B cell (primary cell): ENCODE results near the gene HSFX4.

Experiments
- EZH2 ChIP-seq: IDR thresholded peaks from 2 replicates; pipeline ENCODE4 v1.6.1; 2012; ENCODE audit warnings: borderline replicate concordance, low read depth, mild to moderate bottlenecking, moderate library complexity, low read length; ENCODE audit not compliant: insufficient read depth, poor library complexity, severe bottlenecking
- TF ChIP-seq, protein P1 (sequence below): fragments of 200-600 bp; IDR thresholded peaks from one replicate; pipeline ENCODE4 v1.8.0; 2022; ENCODE audit warnings: antibody characterized with exemption, mild to moderate bottlenecking

DNA sequence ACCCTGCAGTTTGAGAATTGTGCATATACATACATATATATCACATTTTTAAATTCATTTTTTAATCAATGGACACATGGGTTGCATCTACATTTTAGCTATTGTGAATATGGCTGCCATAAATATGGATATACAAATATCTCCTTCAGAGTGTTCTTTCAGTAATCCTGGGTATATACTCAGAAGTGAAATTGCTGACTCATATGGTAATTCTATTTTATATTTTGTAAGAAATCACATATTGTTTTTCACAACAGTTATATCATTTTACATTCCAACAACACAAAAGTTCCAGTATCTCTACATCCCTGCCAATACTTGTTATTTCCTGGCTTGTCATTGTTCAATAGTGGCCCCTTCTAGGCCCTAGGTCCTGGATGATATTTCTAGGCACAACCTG lies 20.6 kb upstream of the HSFX4 start:
- TF ChIP-seq, protein P1, sequence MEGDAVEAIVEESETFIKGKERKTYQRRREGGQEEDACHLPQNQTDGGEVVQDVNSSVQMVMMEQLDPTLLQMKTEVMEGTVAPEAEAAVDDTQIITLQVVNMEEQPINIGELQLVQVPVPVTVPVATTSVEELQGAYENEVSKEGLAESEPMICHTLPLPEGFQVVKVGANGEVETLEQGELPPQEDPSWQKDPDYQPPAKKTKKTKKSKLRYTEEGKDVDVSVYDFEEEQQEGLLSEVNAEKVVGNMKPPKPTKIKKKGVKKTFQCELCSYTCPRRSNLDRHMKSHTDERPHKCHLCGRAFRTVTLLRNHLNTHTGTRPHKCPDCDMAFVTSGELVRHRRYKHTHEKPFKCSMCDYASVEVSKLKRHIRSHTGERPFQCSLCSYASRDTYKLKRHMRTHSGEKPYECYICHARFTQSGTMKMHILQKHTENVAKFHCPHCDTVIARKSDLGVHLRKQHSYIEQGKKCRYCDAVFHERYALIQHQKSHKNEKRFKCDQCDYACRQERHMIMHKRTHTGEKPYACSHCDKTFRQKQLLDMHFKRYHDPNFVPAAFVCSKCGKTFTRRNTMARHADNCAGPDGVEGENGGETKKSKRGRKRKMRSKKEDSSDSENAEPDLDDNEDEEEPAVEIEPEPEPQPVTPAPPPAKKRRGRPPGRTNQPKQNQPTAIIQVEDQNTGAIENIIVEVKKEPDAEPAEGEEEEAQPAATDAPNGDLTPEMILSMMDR, result no peak
- TF ChIP-seq EZH2, result no peak
